HCT116 (cell line): Measurements from ENCODE around the gene SHC4.

Source experiments
- CBX3 ChIP-seq: IDR thresholded peaks from 2 replicates; pipeline ENCODE4 v1.6.1; 2012; ENCODE audit warnings: low read depth
- POLR2A ChIP-seq: IDR thresholded peaks from 2 replicates; pipeline ENCODE4 v1.7.0; 2011; ENCODE audit warnings: borderline replicate concordance; ENCODE audit not compliant: insufficient read depth, insufficient read length; ENCODE audit errors: extremely low read depth
- TF ChIP-seq, protein P1 (sequence below): IDR thresholded peaks from 2 replicates; pipeline ENCODE4 v1.6.1; 2012

DNA sequence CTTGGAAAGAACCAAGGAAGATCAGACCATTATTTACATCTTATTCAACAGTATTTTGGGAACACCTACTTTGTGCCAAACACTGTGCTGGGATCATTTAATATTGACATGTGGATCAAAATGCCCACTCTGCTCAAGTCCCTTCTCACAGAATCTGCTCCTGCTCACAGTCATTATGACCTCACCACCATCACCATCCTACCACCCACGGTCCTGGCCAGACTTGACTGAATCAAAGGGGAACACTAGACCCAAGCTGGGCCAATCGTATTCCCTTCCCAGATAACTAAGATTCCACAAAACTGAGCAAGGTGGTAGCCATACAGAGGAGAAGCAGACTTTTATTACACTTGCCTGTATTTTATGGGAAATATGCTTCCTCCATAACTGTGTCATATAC lies 149.4 kb downstream of the SHC4 start:
- no peak for TF ChIP-seq POLR2A
- TF ChIP-seq CBX3: no peak
- TF ChIP-seq, protein P1, sequence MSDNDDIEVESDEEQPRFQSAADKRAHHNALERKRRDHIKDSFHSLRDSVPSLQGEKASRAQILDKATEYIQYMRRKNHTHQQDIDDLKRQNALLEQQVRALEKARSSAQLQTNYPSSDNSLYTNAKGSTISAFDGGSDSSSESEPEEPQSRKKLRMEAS: no peak
